ENCODE measurements around the gene RALGAPA2.

RALGAPA2 gene

GRCh38 chr20:20628314-20628713 is 84.1 kb downstream of the RALGAPA2 start:
- no peak for DNase-seq (ENCODE audit: low spot score)

- no peak for DNase-seq (ENCODE audit: low spot score)
These were observed 85.0 kb downstream of the RALGAPA2 start for GRCh38 chr20:20627471-20627870.

- DNase-seq (ENCODE audit: low spot score) = no peak
These were observed 87.5 kb downstream of the RALGAPA2 start for GRCh38 chr20:20624914-20625313.

- no peak for DNase-seq (ENCODE audit: low spot score)
These were observed 91.2 kb downstream of the RALGAPA2 start for GRCh38 chr20:20621195-20621594.

- no peak for DNase-seq (ENCODE audit: low spot score)
These were observed 98.1 kb downstream of the RALGAPA2 start for GRCh38 chr20:20614391-20614790.

- no peak for DNase-seq (ENCODE audit: low spot score)
These were observed 100.2 kb downstream of the RALGAPA2 start for GRCh38 chr20:20612251-20612650.

- no peak for DNase-seq (ENCODE audit: low spot score)
These were observed 101.3 kb downstream of the RALGAPA2 start for GRCh38 chr20:20611167-20611566.

GRCh38 chr20:20609522-20609921 is 102.9 kb downstream of the RALGAPA2 start:
- DNase-seq (ENCODE audit: low spot score) = peak; percentile 25

- DNase-seq (ENCODE audit: low spot score) = no peak
These were observed 103.8 kb downstream of the RALGAPA2 start for GRCh38 chr20:20608641-20609040.

GRCh38 chr20:20608041-20608440 is 104.4 kb downstream of the RALGAPA2 start:
- DNase-seq (ENCODE audit: low spot score) = no peak

GRCh38 chr20:20606881-20607280 is 105.6 kb downstream of the RALGAPA2 start:
- DNase-seq (ENCODE audit: low spot score) = no peak

- DNase-seq (ENCODE audit: low spot score) = no peak
These were observed 106.4 kb downstream of the RALGAPA2 start for GRCh38 chr20:20606050-20606449.

GRCh38 chr20:20604907-20605306 is 107.5 kb downstream of the RALGAPA2 start:
- no peak for DNase-seq (ENCODE audit: low spot score)

- no peak for DNase-seq (ENCODE audit: low spot score)
These were observed 108.1 kb downstream of the RALGAPA2 start for GRCh38 chr20:20604357-20604756.

- DNase-seq (ENCODE audit: low spot score) = no peak
These were observed 109.0 kb downstream of the RALGAPA2 start for GRCh38 chr20:20603339-20603990.

GRCh38 chr20:20597966-20598365 is 114.5 kb downstream of the RALGAPA2 start:
- no peak for DNase-seq (ENCODE audit: low spot score)

GRCh38 chr20:20594171-20594530 is 118.3 kb downstream of the RALGAPA2 start:
- peak; percentile 41 for DNase-seq (ENCODE audit: low spot score)

GRCh38 chr20:20593447-20594170 is 118.8 kb downstream of the RALGAPA2 start:
- DNase-seq (ENCODE audit: low spot score) = peak; percentile 63

GRCh38 chr20:20585146-20585545 is 127.3 kb downstream of the RALGAPA2 start:
- DNase-seq (ENCODE audit: low spot score) = no peak

GRCh38 chr20:20582734-20583133 is 129.7 kb downstream of the RALGAPA2 start:
- DNase-seq (ENCODE audit: low spot score) = no peak

GRCh38 chr20:20580139-20580538 is 132.3 kb downstream of the RALGAPA2 start:
- DNase-seq (ENCODE audit: low spot score) = no peak

GRCh38 chr20:20578838-20579237 is 133.6 kb downstream of the RALGAPA2 start:
- no peak for DNase-seq (ENCODE audit: low spot score)

- DNase-seq (ENCODE audit: low spot score) = no peak
These were observed 138.6 kb downstream of the RALGAPA2 start for GRCh38 chr20:20573797-20574196.
